Neural cell (in vitro differentiated cells): ENCODE results near the gene LRRC26. TPM values are rescaled to one million over a fixed set of nuclear protein-coding genes. Genes with fewer than 3 reads are reported as not detected.

Experiments used
- H2AFZ ChIP-seq: fragments of 200-600, 300-800 bp; sonication (generic), shearing (Covaris generic); 2 replicates; pipeline ENCODE4 v1.6.0; 2014; ENCODE audit warnings: low read depth, mild to moderate bottlenecking, antibody characterized with exemption, low read length, moderate library complexity
- H3F3A ChIP-seq: fragments of 200-600 bp; shearing (Covaris generic); 2 replicates; pipeline ENCODE4 v1.6.1; 2016; ENCODE audit warnings: mild to moderate bottlenecking, moderate library complexity, mixed read lengths, antibody characterized with exemption, low read length; ENCODE audit not compliant: insufficient read depth, poor library complexity, severe bottlenecking
- H3K27ac ChIP-seq: fragments of 200-600, 300-800 bp; sonication (generic), shearing (Covaris generic); 2 replicates; pipeline ENCODE4 v1.5.1; 2014; ENCODE audit warnings: mild to moderate bottlenecking, low read length, moderate library complexity
- H3K27me3 ChIP-seq: fragments of 300-800, 200-600 bp; sonication (generic), shearing (Covaris generic); 2 replicates; pipeline ENCODE4 v1.6.0; 2014; ENCODE audit warnings: mild to moderate bottlenecking, low read depth, low read length, moderate library complexity; ENCODE audit not compliant: insufficient read depth
- H3K36me3 ChIP-seq: fragments of 300-800, 200-600 bp; sonication (generic), shearing (Covaris generic); 2 replicates; pipeline ENCODE4 v1.5.1; 2014; ENCODE audit warnings: mild to moderate bottlenecking, antibody characterized with exemption, low read length, moderate library complexity; ENCODE audit not compliant: insufficient read depth
- H3K4me2 ChIP-seq: fragments of 300-800, 200-600 bp; sonication (generic), shearing (Covaris generic); 2 replicates; pipeline ENCODE4 v1.6.0; 2014; ENCODE audit warnings: mild to moderate bottlenecking, low read length
- H3K4me3 ChIP-seq: fragments of 300-800, 200-600 bp; sonication (generic), shearing (Covaris generic); 2 replicates; pipeline ENCODE4 v1.5.1; 2014; ENCODE audit warnings: mild to moderate bottlenecking, low read length, moderate library complexity
- H3K79me2 ChIP-seq: fragments of 200-600 bp; shearing (Covaris generic); replicated peaks from 2 replicates; pipeline ENCODE4 v1.6.0; 2014; ENCODE audit warnings: mild to moderate bottlenecking, low read length, moderate library complexity; ENCODE audit not compliant: insufficient read depth
- H3K9ac ChIP-seq: fragments of 300-800, 200-600 bp; sonication (generic), shearing (Covaris generic); 2 replicates; pipeline ENCODE4 v1.6.1; 2016; ENCODE audit warnings: mild to moderate bottlenecking, low read length, mixed read lengths
- H3K9me2 ChIP-seq: fragments of 200-600 bp; shearing (Covaris generic); 2 replicates; pipeline ENCODE4 v1.6.1; 2016; ENCODE audit warnings: mild to moderate bottlenecking, low read length, mixed read lengths; ENCODE audit not compliant: insufficient read depth
- H3K9me3 ChIP-seq: fragments of 200-600, 300-800 bp; sonication (generic), shearing (Covaris generic); 2 replicates; pipeline ENCODE4 v1.6.1; 2016; ENCODE audit warnings: mild to moderate bottlenecking, mixed run types, low read length, moderate library complexity, mixed read lengths
- H4K20me1 ChIP-seq: fragments of 200-600 bp; shearing (Covaris generic); 2 replicates; pipeline ENCODE4 v1.6.1; 2016; ENCODE audit warnings: mild to moderate bottlenecking, mixed run types; ENCODE audit not compliant: insufficient read depth
- CTCF ChIP-seq: fragments of 450-650 bp; IDR thresholded peaks from 2 replicates; pipeline ENCODE4 v1.5.1; 2014; ENCODE audit warnings: antibody characterized with exemption, mild to moderate bottlenecking, moderate library complexity; ENCODE audit not compliant: poor library complexity, severe bottlenecking
- EP300 ChIP-seq: fragments of 450-650 bp; conservative IDR thresholded peaks from 2 replicates; pipeline ENCODE4 v1.6.1; 2014; ENCODE audit warnings: antibody characterized with exemption, mild to moderate bottlenecking, moderate library complexity; ENCODE audit not compliant: poor library complexity, severe bottlenecking
- EZH2 ChIP-seq: fragments of 200-600, 300-800 bp; shearing (Covaris generic), sonication (generic); IDR thresholded peaks from 2 replicates; pipeline ENCODE4 v1.6.1; 2014; ENCODE audit warnings: antibody characterized with exemption, low read length, borderline replicate concordance, mild to moderate bottlenecking; ENCODE audit not compliant: insufficient read depth, poor library complexity, severe bottlenecking
- MXI1 ChIP-seq: fragments of 450-650 bp; conservative IDR thresholded peaks from 2 replicates; pipeline ENCODE4 v1.6.1; 2014; ENCODE audit warnings: antibody characterized with exemption, mild to moderate bottlenecking; ENCODE audit not compliant: poor library complexity, severe bottlenecking
- POLR2AphosphoS5 ChIP-seq: IDR thresholded peaks from 2 replicates; pipeline ENCODE4 v1.6.1; 2012
- RAD21 ChIP-seq: fragments of 450-650 bp; conservative IDR thresholded peaks from 2 replicates; pipeline ENCODE4 v1.6.1; 2014; ENCODE audit warnings: antibody characterized with exemption, mild to moderate bottlenecking, moderate library complexity
- REST ChIP-seq: IDR thresholded peaks from 2 replicates; pipeline ENCODE4 v1.6.1; 2012; ENCODE audit warnings: borderline replicate concordance
- SMC3 ChIP-seq: fragments of 450-650 bp; conservative IDR thresholded peaks from 2 replicates; pipeline ENCODE4 v1.6.1; 2014; ENCODE audit warnings: antibody characterized with exemption, mild to moderate bottlenecking, moderate library complexity; ENCODE audit not compliant: poor library complexity
- TAF1 ChIP-seq: IDR thresholded peaks from 2 replicates; pipeline ENCODE4 v1.6.1; 2012; ENCODE audit warnings: low read depth
- polyA plus RNA-seq: library from polyadenylated mRNA; depleted of rRNA; stranded (reverse); fragments of >200 nt; gene quantifications from 2 replicates; pipeline ENCODE4 v1.2.3, GENCODE V29; 2014

The LRRC26 gene
- polyA plus RNA-seq, 1 donor from 2014 or later, result 2.2 TPM

GRCh38 chr9:137195525-137196220, 25.8 kb upstream of the LRRC26 start:
- Histone ChIP-seq H2AFZ (no peak overlapping the region), H3K27ac (no peak overlapping the region), H3K36me3 (no peaks in the 10 kb centered on the region), H3F3A (no peaks in the 10 kb centered on the region), H3K27me3 (no peaks in the 10 kb centered on the region), H3K4me3 (no peak overlapping the region), H3K79me2 (no peaks in the 10 kb centered on the region), H3K9me2 (no peaks in the 10 kb centered on the region), H3K4me2 (no peak overlapping the region), H4K20me1 (no peaks in the 10 kb centered on the region), H3K9me3 (no peaks in the 10 kb centered on the region), H3K9ac (no peak overlapping the region)
- no peak for TF ChIP-seq TAF1
- no peak for TF ChIP-seq EP300
- TF ChIP-seq SMC3, result no peak
- no peak for TF ChIP-seq POLR2AphosphoS5

DNA sequence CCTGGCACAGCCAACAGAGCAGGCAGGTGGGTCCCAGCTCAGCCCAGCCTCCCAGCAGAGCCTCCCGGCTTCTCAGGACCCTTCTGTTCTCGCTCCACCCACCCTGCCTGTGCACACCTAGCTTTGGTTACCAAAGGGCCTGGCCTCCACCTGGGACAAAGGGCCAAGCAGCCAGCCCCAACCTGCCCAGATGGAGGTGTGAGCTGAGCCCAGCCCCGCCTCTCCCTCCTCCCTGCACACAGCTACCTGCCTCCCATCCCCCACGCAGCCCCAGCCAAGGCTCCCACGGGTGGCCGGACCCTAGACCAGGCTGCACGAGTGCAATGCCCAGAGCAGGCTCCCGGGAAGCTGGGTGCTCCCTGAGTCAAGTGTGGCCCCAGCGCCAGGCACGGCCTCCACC, 25.1 kb upstream of the LRRC26 start:
- H3K27ac ChIP-seq, result no peak overlapping the region
- no peaks in the 10 kb centered on the region for H4K20me1 ChIP-seq
- no peaks in the 10 kb centered on the region for H3K9me3 ChIP-seq
- H2AFZ ChIP-seq, result no peak overlapping the region
- H3K4me2 ChIP-seq, result no peak overlapping the region
- H3K79me2 ChIP-seq, result no peaks in the 10 kb centered on the region
- no peaks in the 10 kb centered on the region for H3K36me3 ChIP-seq
- no peak overlapping the region for H3K9ac ChIP-seq
- TF ChIP-seq CTCF (no peak), MXI1 (no peak), RAD21 (no peak), EP300 (no peak)
- H3K4me3 ChIP-seq, result no peak overlapping the region
- no peaks in the 10 kb centered on the region for H3K9me2 ChIP-seq
- no peaks in the 10 kb centered on the region for H3K27me3 ChIP-seq
- no peaks in the 10 kb centered on the region for H3F3A ChIP-seq

GRCh38 chr9:137194388-137194787, 24.5 kb upstream of the LRRC26 start:
- H3K9me2 ChIP-seq, result no peaks in the 10 kb centered on the region
- no peak overlapping the region for H3K27ac ChIP-seq
- no peaks in the 10 kb centered on the region for H3K9me3 ChIP-seq
- no peaks in the 10 kb centered on the region for H3K79me2 ChIP-seq
- TF ChIP-seq CTCF (no peak), MXI1 (no peak), EZH2 (no peak), RAD21 (no peak), REST (no peak), POLR2AphosphoS5 (no peak), TAF1 (no peak), EP300 (no peak), SMC3 (no peak)
- no peak overlapping the region for H3K4me3 ChIP-seq
- H3K9ac ChIP-seq, result no peak overlapping the region
- H3K36me3 ChIP-seq, result no peaks in the 10 kb centered on the region
- no peaks in the 10 kb centered on the region for H4K20me1 ChIP-seq
- no peaks in the 10 kb centered on the region for H3F3A ChIP-seq
- H3K27me3 ChIP-seq, result no peaks in the 10 kb centered on the region
- H3K4me2 ChIP-seq, result no peak overlapping the region
- H2AFZ ChIP-seq, result no peak overlapping the region
